Bronchial epithelial cell (primary cell): ENCODE data around the gene GUCA1A. TPM values are rescaled to one million over a fixed set of nuclear protein-coding genes. Genes with fewer than 3 reads are reported as not detected.
A peak's percentile ranks its signal among the peaks of the same experiment; 100 is the strongest.

Experiments used
- DNase-seq: peaks from one replicate; pipeline ENCODE4 v3.0.0-alpha.2; 2010; ENCODE audit warnings: low read depth
- FAIRE-seq: peaks from 2 replicates; lab custom pipeline; 2011; peaks lifted over from hg19 to GRCh38; lab: Jason Lieb, UNC
- H3K27me3 ChIP-seq: 2 replicates; pipeline ENCODE4 v1.5.1; 2011; ENCODE audit warnings: low read length; ENCODE audit not compliant: control insufficient read depth, insufficient read depth
- H3K36me3 ChIP-seq: 2 replicates; pipeline ENCODE4 v1.5.1; 2011; ENCODE audit warnings: low read length; ENCODE audit not compliant: control insufficient read depth, insufficient read depth
- H3K4me3 ChIP-seq: 2 replicates; pipeline ENCODE4 v1.5.1; 2011; ENCODE audit warnings: mild to moderate bottlenecking, low read depth, low read length, control low read depth
- CTCF ChIP-seq: IDR thresholded peaks from 2 replicates; pipeline ENCODE4 v1.5.1; 2011; ENCODE audit warnings: mild to moderate bottlenecking, moderate library complexity, low read length, control low read depth, inconsistent platforms; ENCODE audit not compliant: insufficient read depth, severe bottlenecking
- total RNA-seq: library from RNA; depleted of rRNA; stranded (reverse); fragments of >200 nt; gene quantifications from 2 replicates; pipeline ENCODE4 v1.2.1, GENCODE V29; 2014

Gene GUCA1A
- total RNA-seq, 1 donor from 2014 or later, result not detected

DNA sequence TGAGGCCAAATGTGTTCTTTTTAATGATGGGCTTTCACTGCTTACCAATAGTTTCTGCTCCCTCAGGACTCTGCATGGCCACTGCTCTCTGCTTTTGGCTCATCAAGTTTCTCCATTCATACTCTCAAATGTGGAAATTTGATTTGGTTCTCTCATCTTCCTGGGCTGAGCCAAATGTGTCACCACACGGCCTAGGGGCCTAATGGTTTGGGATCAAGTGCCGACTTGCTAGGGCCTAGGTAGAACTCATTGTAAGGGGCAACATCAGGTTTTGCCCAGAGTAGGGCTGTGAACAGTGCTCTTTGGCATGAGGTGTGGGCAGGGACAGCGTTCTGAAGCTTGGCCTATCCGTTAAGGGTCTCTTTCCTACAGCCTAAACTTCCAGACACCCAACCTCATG, 48.4 kb downstream of the GUCA1A start:
- no peaks in the 10 kb centered on the region for H3K27me3 ChIP-seq
- no peak for FAIRE-seq
- no peaks in the 10 kb centered on the region for H3K36me3 ChIP-seq
- peak; percentile 80 for DNase-seq
- no peak overlapping the region for H3K4me3 ChIP-seq
- no peak for TF ChIP-seq CTCF

GRCh38 chr6:42222448-42222847, 49.3 kb downstream of the GUCA1A start:
- TF ChIP-seq CTCF, result no peak
- Histone ChIP-seq H3K27me3 (no peaks in the 10 kb centered on the region), H3K4me3 (no peak overlapping the region), H3K36me3 (no peaks in the 10 kb centered on the region)
- DNase-seq, result peak; percentile 51
- no peak for FAIRE-seq

DNA sequence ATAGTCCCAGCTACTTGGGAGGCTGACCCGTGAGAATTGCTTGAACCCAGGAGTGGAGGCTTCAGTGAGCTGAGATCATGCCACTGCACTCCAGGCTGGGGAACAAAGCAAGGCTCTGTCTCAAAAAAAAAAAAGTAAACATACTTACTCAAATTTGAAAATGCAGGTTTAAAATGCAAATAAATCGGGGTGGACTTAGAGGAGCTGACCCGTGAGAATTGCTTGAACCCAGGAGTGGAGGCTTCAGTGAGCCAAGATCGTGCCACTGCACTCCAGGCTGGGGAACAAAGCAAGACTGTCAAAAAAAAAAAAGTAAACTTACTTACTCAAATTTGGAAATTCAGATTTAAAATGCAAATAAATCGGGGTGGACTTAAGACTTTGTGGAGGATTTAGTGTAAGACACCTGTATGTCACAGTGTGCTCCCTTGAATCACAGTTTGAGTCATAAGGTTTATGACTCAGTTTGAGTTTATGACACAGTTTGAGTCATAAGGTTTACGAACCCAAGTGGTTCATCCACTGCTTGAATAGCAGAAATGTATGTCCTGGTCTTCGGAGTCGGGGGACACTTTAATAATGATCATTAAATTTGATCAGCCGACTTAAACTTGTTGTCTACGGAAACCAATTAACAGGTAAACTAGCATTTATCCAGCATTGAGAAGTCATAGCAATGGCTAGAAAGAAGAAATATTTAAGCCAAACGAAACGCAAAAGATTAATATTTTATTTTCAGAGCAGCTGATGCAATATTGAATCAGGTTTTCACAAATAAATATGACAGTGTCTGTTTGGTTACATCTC, 51.3 kb downstream of the GUCA1A start:
- peaks cover 3% of the 10 kb centered on the region for H3K36me3 ChIP-seq
- no peak for TF ChIP-seq CTCF
- DNase-seq, result peak; percentile 100
- H3K27me3 ChIP-seq, result no peaks in the 10 kb centered on the region
- no peak for FAIRE-seq
- H3K4me3 ChIP-seq, result peak overlapping the region; percentile 26

DNA sequence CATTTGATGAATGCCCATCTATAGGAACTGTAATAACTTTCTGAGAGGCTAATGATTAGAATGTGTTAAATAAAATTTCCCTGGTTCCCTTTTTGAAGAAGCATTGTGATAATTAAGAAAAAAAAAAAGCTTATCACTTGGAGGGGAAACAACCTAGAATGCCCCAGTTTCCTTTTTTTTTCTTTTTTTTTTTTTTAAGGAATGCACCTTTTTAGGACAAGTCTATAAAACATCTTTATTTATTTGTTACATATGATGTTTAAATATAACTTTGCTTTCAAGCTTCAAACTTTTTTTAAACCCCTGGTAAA, 51.8 kb downstream of the GUCA1A start:
- FAIRE-seq (no peak), DNase-seq (no peak)
- no peak for TF ChIP-seq CTCF
- Histone ChIP-seq H3K4me3 (no peak overlapping the region), H3K36me3 (peaks cover 3% of the 10 kb centered on the region), H3K27me3 (no peaks in the 10 kb centered on the region)

DNA sequence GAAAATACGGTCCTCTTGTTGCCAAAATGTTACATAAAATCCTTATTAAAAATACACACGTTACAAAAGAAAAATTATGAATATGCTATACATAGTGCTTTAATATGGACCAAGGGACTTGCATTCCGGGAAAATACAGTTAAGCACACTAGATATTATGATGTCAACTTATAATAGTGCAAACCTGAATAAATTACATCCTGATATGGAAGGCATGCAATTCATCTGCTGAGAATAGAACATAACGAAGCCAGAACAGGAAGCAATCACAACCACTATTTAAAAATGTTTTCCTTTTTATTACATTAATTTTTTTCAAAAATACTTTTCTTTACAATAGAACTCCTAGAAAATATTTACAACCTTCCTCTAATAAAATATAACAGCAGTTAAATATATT, 52.3 kb downstream of the GUCA1A start:
- FAIRE-seq, result no peak
- no peak overlapping the region for H3K4me3 ChIP-seq

More for the DNA sequence above, 52.3 kb downstream of the GUCA1A start:
- Histone ChIP-seq H3K36me3 (peaks cover 3% of the 10 kb centered on the region), H3K27me3 (no peaks in the 10 kb centered on the region)
- no peak for TF ChIP-seq CTCF
- no peak for DNase-seq
